ENCODE results near the gene NANOS2. TPM values are rescaled to one million over a fixed set of nuclear protein-coding genes. Genes with fewer than 3 reads are reported as not detected.
"Not testable (repeated sequence)": the region's sequence is repeated elsewhere in the genome, so short reads cannot be mapped to it uniquely, and the experiment has no call there.

NANOS2 gene
- polyA plus RNA-seq, 2 donors = not detected

DNA sequence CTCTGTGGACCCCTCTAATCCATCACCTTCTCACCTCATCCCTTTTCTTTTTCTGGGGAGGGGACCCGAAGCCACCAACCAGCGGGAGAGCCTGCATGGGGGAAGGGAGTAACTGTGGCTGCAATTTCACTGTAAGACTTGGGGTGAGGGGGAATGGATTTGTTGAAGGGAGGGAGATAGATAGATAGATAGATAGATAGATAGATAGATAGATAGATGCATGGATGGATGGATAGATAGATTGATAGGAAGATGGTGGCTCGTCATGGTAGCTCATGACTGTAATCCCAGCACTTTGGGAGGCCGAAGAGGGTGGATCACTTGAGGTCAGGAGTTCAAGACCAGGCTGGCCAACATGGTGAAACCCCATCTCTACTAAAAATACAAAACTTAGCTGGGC, 47.3 kb downstream of the NANOS2 start:
- not testable (repeated sequence) for H3K27ac ChIP-seq (ENCODE audit: low read depth in 2 of 2, low read length in 1 of 2); H3K9me3 ChIP-seq (ENCODE audit: control insufficient read depth in 2 of 2, insufficient read depth in 1 of 2, low read depth in 1 of 2, low read length in 1 of 2); H3K27me3 ChIP-seq (ENCODE audit: control insufficient read depth in 1 of 2, insufficient read depth in 2 of 2, low read length in 2 of 2); H3K4me1 ChIP-seq (ENCODE audit: control insufficient read depth in 2 of 2, insufficient read depth in 2 of 2, low read length in 1 of 2); H3K36me3 ChIP-seq (ENCODE audit: control insufficient read depth in 2 of 2, insufficient read depth in 2 of 2, low read length in 1 of 2); H3K4me3 ChIP-seq (ENCODE audit: low read depth in 1 of 2, low read length in 2 of 2)
- WGBS, 2 donors = 66 to 70% methylated on average over 4 of the region's 4 CpGs

DNA sequence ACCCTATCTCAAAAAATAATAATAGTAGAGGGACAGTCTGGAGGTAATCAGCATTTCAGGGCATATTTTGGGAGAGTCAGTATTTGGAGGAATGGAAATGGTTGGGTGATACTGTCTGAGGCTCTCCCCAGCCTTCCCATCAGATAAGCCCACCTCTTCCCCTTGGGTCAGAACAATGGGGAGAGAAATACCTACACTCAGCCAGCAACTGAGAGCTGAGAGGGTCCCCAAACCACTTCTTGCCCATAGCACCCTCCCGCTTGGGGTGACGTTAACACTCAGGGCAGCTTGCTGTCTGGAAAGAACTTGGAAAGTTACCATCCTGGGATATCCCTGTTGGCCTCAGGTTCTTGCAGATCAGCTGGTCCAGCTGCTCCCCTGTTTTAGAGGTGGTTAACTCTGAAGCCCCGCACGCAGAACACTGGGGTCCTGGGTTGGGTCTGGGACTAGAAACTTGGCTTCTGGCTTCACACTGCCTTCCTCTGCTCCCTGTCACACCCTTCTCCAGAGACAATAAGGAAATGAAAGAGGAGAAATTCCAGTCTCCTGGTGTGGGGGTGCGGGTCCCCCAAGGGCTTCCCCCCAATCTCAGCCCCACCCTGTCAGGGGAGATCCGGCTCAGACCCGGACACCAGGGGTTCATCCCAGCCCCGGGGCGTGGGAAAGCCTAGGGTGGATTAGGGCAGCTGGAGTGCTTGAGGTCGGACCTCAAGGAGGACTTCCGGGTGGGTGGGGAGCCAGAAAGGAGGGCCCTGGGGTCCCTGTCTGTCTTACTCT, 48.0 kb downstream of the NANOS2 start:
- 45 to 59% methylated on average over 11 of the region's 11 CpGs for whole genome bisulfite sequencing, 2 donors
- H3K27me3 ChIP-seq (ENCODE audit: control insufficient read depth in 1 of 2, insufficient read depth in 2 of 2, low read length in 2 of 2) = peaks cover 0 to 3% of the 10 kb centered on the region in 2 donors
- no peaks in the 10 kb centered on the region for H3K36me3 ChIP-seq (ENCODE audit: control insufficient read depth in 2 of 2, insufficient read depth in 2 of 2, low read length in 1 of 2)
- H3K4me3 ChIP-seq (ENCODE audit: low read depth in 1 of 2, low read length in 2 of 2) = no peak overlapping the region
- no peaks in the 10 kb centered on the region for H3K9me3 ChIP-seq (ENCODE audit: control insufficient read depth in 2 of 2, insufficient read depth in 1 of 2, low read depth in 1 of 2, low read length in 1 of 2)
- H3K27ac ChIP-seq (ENCODE audit: low read depth in 2 of 2, low read length in 1 of 2) = no peak overlapping the region
- H3K4me1 ChIP-seq (ENCODE audit: control insufficient read depth in 2 of 2, insufficient read depth in 2 of 2, low read length in 1 of 2) = peaks cover 0 to 3% of the 10 kb centered on the region in 2 donors

DNA sequence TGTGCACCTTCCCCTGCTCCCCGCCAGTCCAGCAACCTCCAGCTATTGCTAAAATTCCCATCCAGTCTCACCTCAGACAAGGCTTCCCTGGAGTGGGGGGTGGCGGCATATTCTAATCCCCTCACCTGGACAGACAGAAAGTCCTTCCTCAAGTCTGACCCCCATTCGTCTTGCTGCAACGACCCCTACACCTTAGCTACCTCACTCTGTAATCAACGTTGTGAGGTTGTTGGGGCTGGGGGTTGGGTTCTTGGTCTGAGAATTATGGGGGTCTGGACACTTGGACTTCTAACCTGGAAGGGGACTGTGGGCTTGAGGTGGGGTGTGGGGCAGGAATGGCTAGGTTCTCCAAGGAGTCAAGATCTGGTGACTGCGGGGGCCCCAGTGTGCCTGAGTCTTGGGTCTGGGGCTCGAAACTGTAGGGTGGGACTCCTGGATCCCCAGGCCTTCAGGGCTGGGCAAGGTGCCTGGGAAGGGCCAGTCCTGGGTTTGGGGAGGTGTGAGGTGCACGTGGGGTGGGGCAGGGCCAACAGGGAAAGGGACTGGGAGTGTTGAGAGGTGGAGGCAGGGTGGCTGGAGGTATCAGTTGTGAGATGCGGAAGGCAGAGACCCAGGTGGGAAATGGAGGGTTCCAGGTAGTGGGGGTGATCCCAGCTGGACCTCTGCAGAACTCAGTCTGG, 49.2 kb downstream of the NANOS2 start:
- Histone ChIP-seq H3K27ac (ENCODE audit: low read depth in 2 of 2, low read length in 1 of 2) (no peak overlapping the region), H3K4me3 (ENCODE audit: low read depth in 1 of 2, low read length in 2 of 2) (no peak overlapping the region), H3K27me3 (ENCODE audit: control insufficient read depth in 1 of 2, insufficient read depth in 2 of 2, low read length in 2 of 2) (peaks cover 0 to 3% of the 10 kb centered on the region in 2 donors), H3K9me3 (ENCODE audit: control insufficient read depth in 2 of 2, insufficient read depth in 1 of 2, low read depth in 1 of 2, low read length in 1 of 2) (no peaks in the 10 kb centered on the region), H3K4me1 (ENCODE audit: control insufficient read depth in 2 of 2, insufficient read depth in 2 of 2, low read length in 1 of 2) (peaks cover 0 to 3% of the 10 kb centered on the region in 2 donors), H3K36me3 (ENCODE audit: control insufficient read depth in 2 of 2, insufficient read depth in 2 of 2, low read length in 1 of 2) (no peaks in the 10 kb centered on the region)
- WGBS, 2 donors = 60 to 65% methylated on average over 9 of the region's 9 CpGs

DNA sequence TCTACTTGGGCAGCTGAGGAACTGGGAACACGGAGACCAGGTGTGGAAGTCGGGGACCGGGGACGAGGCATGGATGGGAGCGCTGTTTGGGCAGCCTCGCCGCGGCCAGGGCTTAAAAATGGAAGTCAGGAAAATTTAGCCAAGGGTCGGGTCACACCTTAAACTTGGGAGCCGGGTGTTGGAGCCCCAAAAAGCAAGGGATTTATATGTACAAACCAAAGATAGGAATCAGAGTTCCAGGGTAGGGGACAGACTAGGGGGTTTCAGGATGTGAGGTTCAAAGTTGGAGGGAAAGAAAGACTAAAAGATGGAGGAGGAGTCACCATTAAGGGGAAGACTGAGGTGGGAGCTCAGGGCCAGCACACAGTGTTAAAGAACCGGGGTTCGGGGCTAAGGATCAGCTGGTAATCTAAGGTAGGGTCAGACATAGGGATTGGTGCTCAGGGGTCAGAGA, 49.9 kb downstream of the NANOS2 start:
- Histone ChIP-seq H3K4me3 (ENCODE audit: low read depth in 1 of 2, low read length in 2 of 2) (peak overlapping the region; percentile 8 to 95), H3K36me3 (ENCODE audit: control insufficient read depth in 2 of 2, insufficient read depth in 2 of 2, low read length in 1 of 2) (no peaks in the 10 kb centered on the region), H3K9me3 (ENCODE audit: control insufficient read depth in 2 of 2, insufficient read depth in 1 of 2, low read depth in 1 of 2, low read length in 1 of 2) (no peaks in the 10 kb centered on the region), H3K27me3 (ENCODE audit: control insufficient read depth in 1 of 2, insufficient read depth in 2 of 2, low read length in 2 of 2) (peaks cover 0 to 3% of the 10 kb centered on the region in 2 donors), H3K4me1 (ENCODE audit: control insufficient read depth in 2 of 2, insufficient read depth in 2 of 2, low read length in 1 of 2) (peaks cover 0 to 3% of the 10 kb centered on the region in 2 donors), H3K27ac (ENCODE audit: low read depth in 2 of 2, low read length in 1 of 2) (peak overlapping the region in 1 of 2 donors; percentile 5)
- WGBS, 2 donors = 20 to 27% methylated on average over 12 of the region's 12 CpGs

DNA sequence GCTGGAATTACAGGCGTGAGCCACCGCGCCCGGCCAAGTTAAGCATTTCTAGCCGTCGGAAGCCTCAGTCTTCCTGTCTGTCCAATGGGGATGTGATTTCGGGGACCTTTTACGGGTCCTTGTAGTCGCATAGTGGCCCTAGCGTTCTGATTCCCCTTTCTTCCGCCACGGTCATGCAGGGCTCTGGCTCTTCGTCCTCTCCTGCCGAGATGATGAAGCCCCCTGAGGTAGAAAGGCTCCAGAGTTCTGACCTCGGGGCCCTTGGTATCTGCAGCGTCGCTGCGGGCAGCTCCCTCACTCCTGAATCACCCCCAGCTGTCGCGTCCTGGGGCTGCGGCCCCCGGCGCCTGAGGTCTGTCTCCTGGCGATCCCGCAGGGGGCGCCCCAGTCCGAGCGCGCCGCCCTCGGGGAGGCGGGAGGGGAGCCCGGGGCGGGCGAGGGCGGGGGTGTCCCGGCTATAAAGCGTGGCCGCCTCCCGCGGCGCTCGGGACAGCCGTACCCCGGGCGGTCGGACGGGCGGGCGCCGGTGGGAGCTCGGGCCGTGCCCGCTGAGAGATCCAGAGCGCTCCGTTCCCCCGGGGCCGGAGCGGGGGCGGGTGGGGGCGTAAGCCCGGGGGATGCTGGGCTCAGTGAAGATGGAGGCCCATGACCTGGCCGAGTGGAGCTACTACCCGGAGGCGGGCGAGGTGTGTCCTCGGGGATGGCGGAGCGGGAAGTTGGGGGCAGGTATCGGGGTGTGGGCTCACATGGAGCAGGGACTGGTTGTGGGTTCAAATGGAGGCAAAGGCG, 50.5 kb downstream of the NANOS2 start, which contains the start of gene FOXA3:
TSS of gene FOXA3 (plus strand) at position 487 of the 789 bp plus-strand sequence. CDS start at position 618, 131 bp downstream.
- peaks cover 0 to 3% of the 10 kb centered on the region in 2 donors for H3K4me1 ChIP-seq (ENCODE audit: control insufficient read depth in 2 of 2, insufficient read depth in 2 of 2, low read length in 1 of 2)
- peak within 1 kb of the TSS in 1 of 2 donors; percentile 5 for H3K27ac ChIP-seq (ENCODE audit: low read depth in 2 of 2, low read length in 1 of 2)
- no peaks in the 10 kb centered on the region for H3K9me3 ChIP-seq (ENCODE audit: control insufficient read depth in 2 of 2, insufficient read depth in 1 of 2, low read depth in 1 of 2, low read length in 1 of 2)
- no peaks in the 10 kb centered on the region for H3K36me3 ChIP-seq (ENCODE audit: control insufficient read depth in 2 of 2, insufficient read depth in 2 of 2, low read length in 1 of 2)
- peak within 1 kb of the TSS; percentile 29 to 95 for H3K4me3 ChIP-seq (ENCODE audit: low read depth in 1 of 2, low read length in 2 of 2)
- H3K27me3 ChIP-seq (ENCODE audit: control insufficient read depth in 1 of 2, insufficient read depth in 2 of 2, low read length in 2 of 2) = peaks cover 0 to 3% of the 10 kb centered on the region in 2 donors
- WGBS, 2 donors = 3 to 4% methylated on average over 63 to 71 of the region's 71 CpGs

DNA sequence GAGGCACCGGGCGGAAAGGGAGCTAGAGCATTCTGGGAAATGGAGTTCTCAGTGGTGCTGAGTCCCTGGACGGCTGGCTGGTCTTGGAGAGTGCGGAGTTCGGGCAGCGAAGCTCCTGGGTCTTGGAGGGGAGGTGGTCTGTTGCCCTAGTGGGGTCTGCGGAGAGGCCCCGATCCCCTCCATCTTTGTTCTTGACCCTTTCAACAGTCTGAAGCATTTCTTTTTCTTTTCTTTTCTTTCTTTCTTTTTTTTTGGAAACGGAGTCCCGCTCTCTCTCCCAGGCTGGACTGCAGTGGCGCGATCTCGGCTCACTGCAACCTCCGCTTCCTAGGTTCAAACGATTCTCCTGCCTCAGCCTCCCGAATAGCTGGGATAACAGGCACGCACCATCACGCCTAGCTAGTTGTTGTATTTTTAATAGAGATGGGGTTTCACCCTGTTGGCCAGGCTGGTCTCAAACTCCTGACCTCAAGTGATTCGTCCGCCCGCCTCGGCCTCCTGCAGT, 51.2 kb downstream of the NANOS2 start:
- H3K27me3 ChIP-seq (ENCODE audit: control insufficient read depth in 1 of 2, insufficient read depth in 2 of 2, low read length in 2 of 2) = peaks cover 0 to 3% of the 10 kb centered on the region in 2 donors
- no peaks in the 10 kb centered on the region for H3K36me3 ChIP-seq (ENCODE audit: control insufficient read depth in 2 of 2, insufficient read depth in 2 of 2, low read length in 1 of 2)
- H3K4me1 ChIP-seq (ENCODE audit: control insufficient read depth in 2 of 2, insufficient read depth in 2 of 2, low read length in 1 of 2) = peaks cover 0 to 3% of the 10 kb centered on the region in 2 donors
- H3K27ac ChIP-seq (ENCODE audit: low read depth in 2 of 2, low read length in 1 of 2) = no peak overlapping the region
- peak overlapping the region; percentile 29 to 95 for H3K4me3 ChIP-seq (ENCODE audit: low read depth in 1 of 2, low read length in 2 of 2)
- H3K9me3 ChIP-seq (ENCODE audit: control insufficient read depth in 2 of 2, insufficient read depth in 1 of 2, low read depth in 1 of 2, low read length in 1 of 2) = no peaks in the 10 kb centered on the region
- 3% methylated on average over 22 of the region's 22 CpGs for WGBS, 2 donors

Other genes with a start within 250 kb of the NANOS2 start
- 1 to 10 TPM in 1 of 2 donors, under 1 TPM in 1; 0.62 to 2.1 TPM for gene GIPR, start 246.6 kb downstream of the NANOS2 start, polyA plus RNA-seq
- gene SNRPD2, start 222.8 kb downstream of the NANOS2 start, polyA plus RNA-seq = 100 to 1,000 TPM; 291 to 376 TPM
- 1 to 10 TPM; 3.9 to 6.8 TPM for gene QPCTL, start 222.1 kb downstream of the NANOS2 start, polyA plus RNA-seq
- 10 to 100 TPM; 13.9 TPM for gene FBXO46, start 183.9 kb downstream of the NANOS2 start, polyA plus RNA-seq
- not detected for gene MEIOSIN, start 181.3 kb downstream of the NANOS2 start, polyA plus RNA-seq
- 1 to 10 TPM; 8.2 to 9.8 TPM for gene SIX5, start 145.5 kb downstream of the NANOS2 start, polyA plus RNA-seq
- 100 to 1,000 TPM in 1 of 2 donors, 10 to 100 TPM in 1; 26.0 to 133 TPM for gene DMPK, start 132.3 kb downstream of the NANOS2 start, polyA plus RNA-seq
- 10 to 100 TPM; 12.4 to 34.6 TPM for gene DMWD, start 121.9 kb downstream of the NANOS2 start, polyA plus RNA-seq
- gene RSPH6A, start 99.5 kb downstream of the NANOS2 start, polyA plus RNA-seq = under 1 TPM in 1 of 2 donors, not detected in 1; 0.16 TPM
- gene SYMPK, start 51.6 kb downstream of the NANOS2 start, polyA plus RNA-seq = 10 to 100 TPM; 31.3 to 76.3 TPM
- under 1 TPM; 0.02 to 0.10 TPM for gene FOXA3, start 50.5 kb downstream of the NANOS2 start, polyA plus RNA-seq
- 10 to 100 TPM in 1 of 2 donors, 1 to 10 TPM in 1; 9.0 to 10.6 TPM for gene IRF2BP1, start 28.6 kb downstream of the NANOS2 start, polyA plus RNA-seq
- gene MYPOP, start 12.2 kb downstream of the NANOS2 start, polyA plus RNA-seq = 1 to 10 TPM; 3.2 to 3.5 TPM
- 1 to 10 TPM in 1 of 2 donors, under 1 TPM in 1; 0.31 to 1.0 TPM for gene NOVA2, start 59.1 kb upstream of the NANOS2 start, polyA plus RNA-seq
- 10 to 100 TPM in 1 of 2 donors, 1 to 10 TPM in 1; 8.1 to 12.3 TPM for gene CCDC61, start 80.7 kb upstream of the NANOS2 start, polyA plus RNA-seq
- not detected for gene PGLYRP1, start 108.3 kb upstream of the NANOS2 start, polyA plus RNA-seq
- under 1 TPM; 0.02 to 0.16 TPM for gene IGFL4, start 126.2 kb upstream of the NANOS2 start, polyA plus RNA-seq
- not detected for gene IGFL3, start 209.9 kb upstream of the NANOS2 start, polyA plus RNA-seq
- gene IGFL2, start 233.5 kb upstream of the NANOS2 start, polyA plus RNA-seq = 1 to 10 TPM in 1 of 2 donors, under 1 TPM in 1; 0.12 to 5.4 TPM

Data from esophagus (tissue), 2 donors.